Stimulated activated CD8-positive, alpha-beta memory T cell treated with anti-CD3 and anti-CD28 coated beads, Interleukin-15, amount 100 ng/mL, for 48 hours (primary cell): Measurements from ENCODE around the gene SGCB.
A peak's percentile ranks its signal among the peaks of the same experiment; 100 is the strongest.
"Not testable (repeated sequence)": the region's sequence is repeated elsewhere in the genome, so short reads cannot be mapped to it uniquely, and the experiment has no call there.

ENCODE experiments used
- DNase-seq, 2 donors: peaks; one replicate each; pipeline ENCODE4 v3.0.0-alpha.2; 2020; ENCODE audit warnings: low read depth in 2 of 2

Gene SGCB

GRCh38 chr4:52038103-52038912 lies at the start of gene SGCB:
Gene SGCB, minus strand, starts transcription at chr4:52038299. Its CDS starts 40 bp downstream, at chr4:52038259.
- peak; percentile 62 to 66 for DNase-seq

GRCh38 chr4:52086425-52086824 lies 48.3 kb upstream of the SGCB start:
- DNase-seq, result not testable (repeated sequence)

- DNase-seq, result no peak
Observed at GRCh38 chr4:52081216-52081615, 43.1 kb upstream of the SGCB start.

GRCh38 chr4:52079659-52080058 lies 41.6 kb upstream of the SGCB start:
- DNase-seq, result no peak

GRCh38 chr4:52076731-52077130 lies 38.6 kb upstream of the SGCB start:
- DNase-seq, result no peak

GRCh38 chr4:52071791-52072546 lies 33.9 kb upstream of the SGCB start:
- DNase-seq, result no peak

GRCh38 chr4:52069571-52069970 lies 31.5 kb upstream of the SGCB start:
- no peak for DNase-seq

- no peak for DNase-seq
Observed at GRCh38 chr4:52059372-52059771, 21.3 kb upstream of the SGCB start.

- no peak for DNase-seq
Observed at GRCh38 chr4:52058275-52058674, 20.2 kb upstream of the SGCB start.

GRCh38 chr4:52057196-52057595 lies 19.1 kb upstream of the SGCB start:
- no peak for DNase-seq

GRCh38 chr4:52054254-52054653 lies 16.2 kb upstream of the SGCB start:
- DNase-seq, result no peak

- no peak for DNase-seq
Observed at GRCh38 chr4:52052475-52052780, 14.3 kb upstream of the SGCB start.

GRCh38 chr4:52051615-52052474 lies 13.7 kb upstream of the SGCB start:
- no peak for DNase-seq

GRCh38 chr4:52051213-52051614 lies 13.1 kb upstream of the SGCB start, which contains the start of gene SPATA18:
Gene SPATA18, plus strand, starts transcription at chr4:52051304. Its CDS starts 401 bp downstream, at chr4:52051705.
- no peak for DNase-seq

- DNase-seq, result no peak
Observed at GRCh38 chr4:52049266-52049665, 11.2 kb upstream of the SGCB start.

- no peak for DNase-seq
Observed at GRCh38 chr4:52045028-52045427, 6.9 kb upstream of the SGCB start.

GRCh38 chr4:52037689-52038102 lies 403 bp downstream of the SGCB start:
- no peak for DNase-seq

GRCh38 chr4:52036886-52037530 lies 1.1 kb downstream of the SGCB start:
- DNase-seq, result no peak

- DNase-seq, result no peak
Observed at GRCh38 chr4:52035190-52035589, 2.9 kb downstream of the SGCB start.

- DNase-seq, result no peak
Observed at GRCh38 chr4:52032005-52032404, 6.1 kb downstream of the SGCB start.

GRCh38 chr4:52028970-52029369 lies 9.1 kb downstream of the SGCB start:
- DNase-seq, result no peak
